HFF-Myc (cell line): ENCODE measurements around the gene SLC16A12.

Source experiments
- DNase-seq: peaks from one replicate; pipeline ENCODE4 v3.0.0-alpha.2; 2011; ENCODE audit warnings: low read depth; ENCODE audit errors: extremely low read depth
- H3K4me3 ChIP-seq: replicated peaks from 2 replicates; pipeline ENCODE4 v1.5.1; 2011; ENCODE audit warnings: low read depth, mild to moderate bottlenecking, control low read depth, low read length
- TF ChIP-seq, protein P1 (sequence below): IDR thresholded peaks from 2 replicates; pipeline ENCODE4 v1.5.1; 2012; ENCODE audit warnings: mild to moderate bottlenecking, low read depth, low read length, control low read depth; ENCODE audit errors: missing control alignments

SLC16A12 gene

DNA sequence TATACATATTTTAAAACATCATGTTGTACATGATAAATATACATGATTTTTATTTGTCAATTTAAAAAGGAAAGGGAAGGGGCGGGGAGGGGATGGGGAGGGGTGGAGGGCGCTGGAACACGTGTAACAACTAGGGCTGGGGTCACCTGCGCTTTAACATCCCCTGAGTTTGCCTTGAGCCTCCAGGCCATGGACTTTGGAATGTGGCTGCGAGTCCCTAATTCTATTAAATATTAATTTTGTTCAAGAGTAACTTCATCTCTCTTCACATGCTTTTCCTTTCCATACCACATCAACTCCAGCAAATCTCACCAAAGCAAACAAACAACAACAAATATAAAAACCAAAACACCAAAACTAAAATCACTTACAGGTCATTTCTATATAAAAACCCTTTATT, 110.4 kb downstream of the SLC16A12 start:
- no peak for DNase-seq
- H3K4me3 ChIP-seq = no peak overlapping the region
- TF ChIP-seq, protein P1, sequence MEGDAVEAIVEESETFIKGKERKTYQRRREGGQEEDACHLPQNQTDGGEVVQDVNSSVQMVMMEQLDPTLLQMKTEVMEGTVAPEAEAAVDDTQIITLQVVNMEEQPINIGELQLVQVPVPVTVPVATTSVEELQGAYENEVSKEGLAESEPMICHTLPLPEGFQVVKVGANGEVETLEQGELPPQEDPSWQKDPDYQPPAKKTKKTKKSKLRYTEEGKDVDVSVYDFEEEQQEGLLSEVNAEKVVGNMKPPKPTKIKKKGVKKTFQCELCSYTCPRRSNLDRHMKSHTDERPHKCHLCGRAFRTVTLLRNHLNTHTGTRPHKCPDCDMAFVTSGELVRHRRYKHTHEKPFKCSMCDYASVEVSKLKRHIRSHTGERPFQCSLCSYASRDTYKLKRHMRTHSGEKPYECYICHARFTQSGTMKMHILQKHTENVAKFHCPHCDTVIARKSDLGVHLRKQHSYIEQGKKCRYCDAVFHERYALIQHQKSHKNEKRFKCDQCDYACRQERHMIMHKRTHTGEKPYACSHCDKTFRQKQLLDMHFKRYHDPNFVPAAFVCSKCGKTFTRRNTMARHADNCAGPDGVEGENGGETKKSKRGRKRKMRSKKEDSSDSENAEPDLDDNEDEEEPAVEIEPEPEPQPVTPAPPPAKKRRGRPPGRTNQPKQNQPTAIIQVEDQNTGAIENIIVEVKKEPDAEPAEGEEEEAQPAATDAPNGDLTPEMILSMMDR = no peak

DNA sequence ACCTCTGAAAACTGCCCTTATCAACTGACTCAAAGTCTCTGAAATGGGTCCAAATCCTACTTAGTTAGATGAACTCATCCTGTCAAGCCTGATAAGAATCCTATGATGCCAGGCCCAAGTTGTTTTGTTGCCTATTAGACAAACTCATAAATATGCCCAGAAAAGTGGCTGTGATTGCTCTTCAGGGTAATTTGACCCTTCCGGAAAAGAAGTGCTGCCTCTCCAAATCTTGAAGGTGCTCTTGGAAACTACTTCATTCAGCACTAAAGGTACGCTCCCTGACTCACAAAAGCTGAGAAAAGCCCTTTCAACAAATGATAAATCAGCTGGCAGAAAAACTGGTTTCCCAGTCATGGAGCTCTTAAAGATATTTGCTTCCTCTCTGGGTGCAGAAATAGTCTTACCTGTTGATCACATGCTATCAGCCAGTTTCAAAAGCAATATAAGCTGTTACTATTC, 114.3 kb downstream of the SLC16A12 start:
- DNase-seq = no peak
- no peak overlapping the region for H3K4me3 ChIP-seq
- TF ChIP-seq, protein P1 = no peak

DNA sequence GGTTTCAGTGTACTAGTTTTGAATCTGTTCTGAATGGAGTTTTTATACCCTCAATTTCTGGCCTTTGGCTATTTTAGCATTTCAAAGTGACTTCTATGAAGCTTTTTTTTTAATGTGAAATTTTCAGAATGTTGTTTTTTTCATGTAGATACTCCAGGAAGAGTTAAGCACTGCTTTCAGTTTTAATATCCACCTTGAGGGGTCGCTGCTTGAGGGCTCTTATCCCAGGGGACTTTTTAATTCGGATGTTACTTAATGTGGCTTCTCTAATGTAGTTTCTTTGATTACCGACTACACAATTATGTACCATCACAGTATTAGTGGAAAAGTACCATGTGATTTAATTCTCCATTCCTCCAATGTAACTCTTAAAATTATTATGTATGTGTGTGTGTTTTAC, 115.8 kb downstream of the SLC16A12 start:
- no peak overlapping the region for H3K4me3 ChIP-seq
- TF ChIP-seq, protein P1 = peak; percentile 34
- no peak for DNase-seq

DNA sequence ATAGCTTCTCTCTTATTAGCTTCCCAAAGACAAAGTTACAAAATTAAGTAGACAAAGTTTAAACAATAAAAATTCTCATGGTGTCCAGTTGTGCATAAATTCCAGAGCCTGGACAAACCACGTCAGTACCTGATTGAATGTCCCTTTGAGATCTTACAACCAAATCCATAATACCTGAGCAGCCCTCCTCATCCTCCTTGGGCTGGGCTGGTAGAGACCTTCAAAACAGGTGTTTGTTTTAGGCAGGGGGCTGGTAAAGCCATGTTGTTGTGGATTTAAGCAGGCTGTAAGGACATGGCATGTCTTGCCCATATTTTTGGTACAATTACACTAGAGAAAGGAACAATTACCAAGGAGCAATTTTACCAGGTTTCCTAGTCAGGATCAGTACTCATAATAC, 118.9 kb downstream of the SLC16A12 start:
- TF ChIP-seq, protein P1 = no peak
- H3K4me3 ChIP-seq = no peak overlapping the region

DNA sequence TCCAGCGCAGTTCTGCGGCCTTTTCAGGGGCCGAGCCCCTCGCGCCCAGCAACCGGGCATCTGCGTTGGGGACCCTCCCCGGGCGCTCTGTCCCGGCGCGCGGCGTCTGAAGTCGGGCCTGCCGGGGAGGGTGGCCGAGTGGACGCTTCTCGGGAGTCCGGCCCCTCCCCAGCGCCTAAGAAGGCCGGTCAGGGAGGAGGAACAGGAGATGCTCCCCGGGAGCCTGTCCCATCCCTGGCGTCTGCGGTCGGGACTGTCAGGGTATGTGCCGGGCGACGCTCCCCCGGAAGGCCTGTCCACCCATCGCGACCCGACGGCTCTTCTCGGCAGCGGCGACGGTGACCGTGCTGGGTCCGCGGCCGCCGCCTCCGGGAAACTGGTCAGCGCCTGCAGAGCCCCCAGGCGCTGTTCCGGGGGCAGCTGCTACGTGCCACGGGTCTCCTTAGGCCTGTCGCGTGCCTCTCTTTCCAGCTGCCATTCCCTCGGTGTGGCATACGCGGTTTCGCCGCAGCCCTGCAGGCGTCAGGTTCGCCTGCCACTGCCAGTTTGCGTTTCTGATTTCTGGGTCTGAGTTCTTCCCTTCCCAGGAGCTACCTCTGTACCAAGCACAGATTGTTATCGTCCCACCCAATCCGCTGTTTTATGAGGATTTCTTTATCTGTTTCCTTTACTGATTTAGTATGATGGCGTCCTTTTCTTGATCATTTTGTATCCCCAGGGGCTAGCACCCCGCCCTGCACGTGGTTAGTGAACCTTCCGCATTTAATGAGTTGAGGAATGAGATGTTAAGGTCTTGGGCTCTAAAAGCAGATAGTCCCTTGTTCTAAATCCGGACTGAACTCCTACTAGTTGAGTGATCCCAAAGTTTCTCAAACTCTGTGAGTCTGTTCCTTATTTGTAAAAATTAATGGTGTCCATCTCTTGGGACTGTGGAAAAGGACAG, 120.2 kb downstream of the SLC16A12 start:
- TF ChIP-seq, protein P1 = no peak
- H3K4me3 ChIP-seq = peak overlapping the region; percentile 79
- DNase-seq = no peak

More for the DNA sequence above, 118.9 kb downstream of the SLC16A12 start:
- no peak for DNase-seq

DNA sequence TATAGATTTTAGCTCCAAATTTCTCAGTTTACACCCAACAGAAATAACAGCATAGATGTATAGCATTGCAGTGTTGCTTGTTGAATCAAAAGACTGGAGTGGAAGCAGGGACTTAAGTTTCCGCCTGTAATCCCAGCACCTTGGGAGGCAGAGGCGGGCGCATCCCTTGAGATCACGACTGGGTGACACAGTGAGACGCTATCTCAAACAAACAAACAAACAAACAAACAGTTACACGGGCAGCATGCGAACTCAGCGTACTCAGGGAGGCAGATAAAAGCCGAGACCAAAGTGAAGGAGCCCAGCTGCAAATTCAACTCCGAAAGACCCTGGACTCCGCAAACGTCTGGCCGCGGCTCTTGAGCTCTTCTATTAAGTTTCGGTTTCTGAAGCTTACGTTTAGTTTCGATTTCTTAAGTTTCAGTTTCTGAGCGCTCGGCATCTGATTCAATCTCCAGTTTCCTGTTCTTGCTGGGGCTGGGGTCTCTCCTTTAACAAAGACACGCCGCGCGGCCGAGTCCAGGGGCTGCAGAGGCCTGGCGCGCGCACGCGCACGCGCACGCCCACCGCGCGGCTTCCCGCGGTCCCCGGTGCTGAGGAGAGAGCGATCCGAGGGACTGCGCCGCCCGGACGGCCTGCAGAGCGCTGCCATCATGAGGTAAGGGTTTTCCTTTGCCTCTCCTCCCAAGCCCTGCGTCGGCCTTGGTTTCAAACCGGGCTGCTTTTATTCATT, 121.1 kb downstream of the SLC16A12 start, which contains the start of gene IFIT5:
TSS of gene IFIT5 (plus strand) at position 423 of the 733 bp plus-strand sequence. CDS start at position 654, 231 bp downstream.
- TF ChIP-seq, protein P1 = no peak
- peak within 1 kb of the TSS; percentile 79 for H3K4me3 ChIP-seq
- no peak for DNase-seq
